Nephron (organoid): ENCODE data around the gene RAD18.

Experiments used
- H3K27ac Mint-ChIP-seq, 3 experiments: 2 replicates each; pipeline ENCODE4 v1.8.0; 2020; ENCODE audit warnings: mixed read lengths in 3 of 3, mild to moderate bottlenecking in 2 of 3, moderate library complexity in 1 of 3
- H3K27me3 Mint-ChIP-seq: 2 replicates; pipeline ENCODE4 v1.8.0; 2021; ENCODE audit warnings: low read depth, mild to moderate bottlenecking, moderate library complexity, mixed read lengths
- H3K36me3 Mint-ChIP-seq: 2 replicates; pipeline ENCODE4 v1.8.0; 2020; ENCODE audit warnings: low read depth, mixed read lengths
- H3K4me1 Mint-ChIP-seq: 2 replicates; pipeline ENCODE4 v1.8.0; 2020; ENCODE audit warnings: mixed read lengths
- H3K4me3 Mint-ChIP-seq, 3 experiments: 2 replicates each; pipeline ENCODE4 v1.8.0; 2020; ENCODE audit warnings: mild to moderate bottlenecking in 3 of 3, mixed read lengths in 3 of 3, moderate library complexity in 2 of 3
- H3K9me3 Mint-ChIP-seq: 2 replicates; pipeline ENCODE4 v1.8.0; 2020; ENCODE audit warnings: mixed read lengths
- CTCF ChIP-seq, 3 experiments: fragments of 200-600 bp; sonication (generic); IDR thresholded peaks; one replicate each; pipeline ENCODE4 v1.5.0; 2021; ENCODE audit warnings: antibody characterized with exemption in 3 of 3; ENCODE audit not compliant: unreplicated experiment in 3 of 3

RAD18 gene

GRCh38 chr3:8872261-8872660 is 91.0 kb downstream of the RAD18 start:
- H3K4me3 Mint-ChIP-seq: no peak overlapping the region
- H3K27ac Mint-ChIP-seq: peak overlapping the region in 1 of 3 experiments; percentile 23
- peaks cover 14% of the 10 kb centered on the region for H3K4me1 Mint-ChIP-seq
- H3K27me3 Mint-ChIP-seq: no peaks in the 10 kb centered on the region
- no peaks in the 10 kb centered on the region for H3K9me3 Mint-ChIP-seq
- peaks cover 8% of the 10 kb centered on the region for H3K36me3 Mint-ChIP-seq
- TF ChIP-seq CTCF (IDR thresholded peaks at IDR 0.05; ENCODE audit: unreplicated experiment in 3 of 3): no peak

GRCh38 chr3:8871306-8871705 is 92.0 kb downstream of the RAD18 start:
- Mint-ChIP-seq H3K4me3 (no peak overlapping the region), H3K27me3 (no peaks in the 10 kb centered on the region), H3K36me3 (no peaks in the 10 kb centered on the region), H3K27ac (no peak overlapping the region), H3K4me1 (peaks cover 16% of the 10 kb centered on the region), H3K9me3 (no peaks in the 10 kb centered on the region)
- TF ChIP-seq CTCF (IDR thresholded peaks at IDR 0.05; ENCODE audit: unreplicated experiment in 3 of 3): no peak

- Mint-ChIP-seq H3K9me3 (no peaks in the 10 kb centered on the region), H3K27ac (no peak overlapping the region), H3K4me1 (peaks cover 19% of the 10 kb centered on the region), H3K4me3 (no peak overlapping the region), H3K27me3 (no peaks in the 10 kb centered on the region), H3K36me3 (no peaks in the 10 kb centered on the region)
- TF ChIP-seq CTCF (IDR thresholded peaks at IDR 0.05; ENCODE audit: unreplicated experiment in 3 of 3): no peak
Observed at GRCh38 chr3:8870134-8870533, 93.1 kb downstream of the RAD18 start.

GRCh38 chr3:8869613-8870012 is 93.7 kb downstream of the RAD18 start:
- no peak overlapping the region for H3K27ac Mint-ChIP-seq
- peaks cover 19% of the 10 kb centered on the region for H3K4me1 Mint-ChIP-seq
- no peaks in the 10 kb centered on the region for H3K9me3 Mint-ChIP-seq
- H3K36me3 Mint-ChIP-seq: no peaks in the 10 kb centered on the region
- H3K4me3 Mint-ChIP-seq: no peak overlapping the region
- no peak for TF ChIP-seq CTCF (IDR thresholded peaks at IDR 0.05; ENCODE audit: unreplicated experiment in 3 of 3)
- H3K27me3 Mint-ChIP-seq: no peaks in the 10 kb centered on the region

- no peaks in the 10 kb centered on the region for H3K9me3 Mint-ChIP-seq
- TF ChIP-seq CTCF (IDR thresholded peaks at IDR 0.05; ENCODE audit: unreplicated experiment in 3 of 3): no peak
- no peaks in the 10 kb centered on the region for H3K36me3 Mint-ChIP-seq
- peaks cover 19% of the 10 kb centered on the region for H3K4me1 Mint-ChIP-seq
- no peak overlapping the region for H3K27ac Mint-ChIP-seq
- H3K27me3 Mint-ChIP-seq: no peaks in the 10 kb centered on the region
- H3K4me3 Mint-ChIP-seq: no peak overlapping the region
Observed at GRCh38 chr3:8868996-8869395, 94.3 kb downstream of the RAD18 start.

GRCh38 chr3:8867646-8868045 is 95.6 kb downstream of the RAD18 start:
- H3K36me3 Mint-ChIP-seq: no peaks in the 10 kb centered on the region
- TF ChIP-seq CTCF (IDR thresholded peaks at IDR 0.05; ENCODE audit: unreplicated experiment in 3 of 3): no peak

More at GRCh38 chr3:8867646-8868045, 95.6 kb downstream of the RAD18 start:
- Mint-ChIP-seq H3K27me3 (no peaks in the 10 kb centered on the region), H3K9me3 (no peaks in the 10 kb centered on the region), H3K27ac (no peak overlapping the region), H3K4me1 (peaks cover 19% of the 10 kb centered on the region), H3K4me3 (no peak overlapping the region)
